Type B pancreatic cell (in vitro differentiated cells): Measurements from ENCODE around the gene PCDHA5. TPM values are rescaled to one million over a fixed set of nuclear protein-coding genes. Genes with fewer than 3 reads are reported as not detected.
"Not testable (repeated sequence)": the region's sequence is repeated elsewhere in the genome, so short reads cannot be mapped to it uniquely, and the experiment has no call there.

Source experiments
- DNase-seq: peaks from one replicate; pipeline ENCODE4 v3.0.0; 2021; ENCODE audit warnings: mixed read lengths; ENCODE audit not compliant: unreplicated experiment; ENCODE audit errors: extremely low spot score
- H3K27ac Mint-ChIP-seq: 2 replicates; pipeline ENCODE4 v1.8.0; 2021; ENCODE audit warnings: mild to moderate bottlenecking, mixed read lengths
- H3K27me3 Mint-ChIP-seq: 2 replicates; pipeline ENCODE4 v1.8.0; 2021; ENCODE audit warnings: mixed read lengths
- H3K36me3 Mint-ChIP-seq: 2 replicates; pipeline ENCODE4 v1.8.0; 2021; ENCODE audit warnings: mixed read lengths
- H3K4me1 Mint-ChIP-seq: one replicate; pipeline ENCODE4 v1.8.0; 2021; ENCODE audit warnings: mixed read lengths; ENCODE audit not compliant: unreplicated experiment
- H3K4me3 Mint-ChIP-seq: 2 replicates; pipeline ENCODE4 v1.8.0; 2021; ENCODE audit warnings: mild to moderate bottlenecking, mixed read lengths
- H3K9me3 Mint-ChIP-seq: 2 replicates; pipeline ENCODE4 v1.8.0; 2021; ENCODE audit warnings: mixed read lengths
- CTCF ChIP-seq: fragments of 200-600 bp; sonication (generic); conservative IDR thresholded peaks from 2 replicates; pipeline ENCODE4 v1.5.0; 2021; ENCODE audit warnings: antibody characterized with exemption, mild to moderate bottlenecking
- total RNA-seq: library from RNA; stranded (reverse); gene quantifications from 2 replicates; pipeline ENCODE4 v1.2.1, GENCODE V29; 2021; ENCODE audit warnings: low replicate concordance

PCDHA5 gene
- total RNA-seq, 1 donor from 2014 or later: 0.97 TPM

DNA sequence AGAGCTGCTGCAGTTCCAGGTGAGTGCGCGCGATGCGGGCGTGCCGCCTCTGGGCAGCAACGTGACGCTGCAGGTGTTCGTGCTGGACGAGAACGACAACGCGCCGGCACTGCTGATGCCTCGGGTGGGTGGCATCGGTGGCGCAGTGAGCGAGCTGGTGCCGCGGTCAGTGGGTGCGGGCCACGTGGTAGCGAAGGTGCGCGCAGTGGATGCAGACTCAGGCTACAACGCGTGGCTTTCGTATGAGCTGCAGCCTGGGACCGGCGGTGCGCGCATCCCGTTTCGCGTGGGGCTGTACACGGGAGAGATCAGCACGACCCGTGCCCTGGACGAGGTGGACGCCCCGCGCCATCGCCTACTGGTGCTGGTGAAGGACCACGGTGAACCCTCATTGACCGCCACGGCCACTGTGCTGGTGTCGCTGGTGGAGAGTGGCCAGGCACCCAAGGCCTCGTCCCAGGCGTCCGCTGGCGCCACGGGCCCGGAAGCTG, 18.6 kb upstream of the PCDHA5 start:
- peaks cover 5% of the 10 kb centered on the region for H3K4me1 Mint-ChIP-seq
- H3K4me3 Mint-ChIP-seq: no peak overlapping the region
- TF ChIP-seq CTCF: no peak
- DNase-seq: no peak
- H3K27ac Mint-ChIP-seq: no peak overlapping the region
- H3K36me3 Mint-ChIP-seq: peaks cover 16% of the 10 kb centered on the region
- H3K27me3 Mint-ChIP-seq: no peaks in the 10 kb centered on the region
- peaks cover 9% of the 10 kb centered on the region for H3K9me3 Mint-ChIP-seq

GRCh38 chr5:140806834-140807775, 14.3 kb upstream of the PCDHA5 start, which contains the start of gene PCDHA4:
PCDHA4 (plus strand) TSS chr5:140807068.
- TF ChIP-seq CTCF: peak; percentile 78
- peaks cover 9% of the 10 kb centered on the region for H3K4me1 Mint-ChIP-seq
- peak within 1 kb of the TSS; percentile 95 for H3K4me3 Mint-ChIP-seq
- H3K9me3 Mint-ChIP-seq: peaks cover 6% of the 10 kb centered on the region
- H3K27ac Mint-ChIP-seq: peak within 1 kb of the TSS; percentile 91
- H3K36me3 Mint-ChIP-seq: peaks cover 30% of the 10 kb centered on the region
- DNase-seq: peak; percentile 79
- no peaks in the 10 kb centered on the region for H3K27me3 Mint-ChIP-seq

DNA sequence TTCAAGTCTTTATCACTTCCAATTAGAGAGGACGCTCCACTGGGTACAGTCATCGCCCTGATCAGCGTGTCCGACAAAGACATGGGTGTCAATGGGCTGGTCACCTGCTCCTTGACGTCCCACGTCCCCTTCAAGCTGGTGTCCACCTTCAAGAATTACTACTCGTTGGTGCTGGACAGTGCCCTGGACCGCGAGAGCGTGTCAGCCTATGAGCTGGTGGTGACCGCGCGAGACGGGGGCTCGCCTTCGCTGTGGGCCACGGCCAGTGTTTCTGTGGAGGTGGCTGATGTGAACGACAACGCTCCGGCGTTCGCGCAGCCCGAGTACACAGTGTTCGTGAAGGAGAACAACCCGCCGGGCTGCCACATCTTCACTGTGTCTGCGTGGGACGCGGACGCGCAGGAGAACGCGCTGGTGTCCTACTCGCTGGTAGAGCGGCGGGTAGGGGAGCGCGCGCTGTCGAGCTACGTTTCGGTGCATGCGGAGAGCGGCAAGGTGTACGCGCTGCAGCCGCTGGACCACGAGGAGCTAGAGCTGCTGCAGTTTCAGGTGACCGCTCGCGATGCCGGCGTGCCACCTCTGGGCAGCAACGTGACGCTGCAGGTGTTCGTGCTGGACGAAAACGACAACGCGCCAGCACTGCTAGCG, 13.0 kb upstream of the PCDHA5 start:
- peak overlapping the region; percentile 95 for H3K4me3 Mint-ChIP-seq
- peaks cover 15% of the 10 kb centered on the region for H3K9me3 Mint-ChIP-seq
- not testable (repeated sequence) for H3K4me1 Mint-ChIP-seq, H3K27ac Mint-ChIP-seq, DNase-seq, H3K27me3 Mint-ChIP-seq
- H3K36me3 Mint-ChIP-seq: peaks cover 32% of the 10 kb centered on the region

DNA sequence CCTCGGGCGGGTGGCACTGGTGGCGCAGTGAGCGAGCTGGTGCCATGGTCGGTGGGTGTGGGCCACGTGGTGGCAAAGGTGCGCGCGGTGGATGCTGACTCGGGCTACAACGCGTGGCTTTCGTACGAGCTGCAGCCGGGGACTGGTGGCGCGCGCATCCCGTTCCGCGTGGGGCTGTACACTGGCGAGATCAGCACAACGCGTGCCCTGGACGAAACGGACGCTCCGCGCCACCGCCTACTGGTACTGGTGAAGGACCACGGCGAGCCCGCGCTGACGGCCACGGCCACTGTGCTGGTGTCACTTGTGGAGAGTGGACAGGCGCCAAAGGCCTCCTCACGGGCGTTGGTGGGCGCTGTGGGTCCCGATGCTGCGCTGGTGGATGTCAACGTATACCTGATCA, 12.5 kb upstream of the PCDHA5 start:
- Mint-ChIP-seq H3K27ac (no peak overlapping the region), H3K4me1 (peaks cover 9% of the 10 kb centered on the region), H3K4me3 (peak overlapping the region; percentile 20), H3K27me3 (no peaks in the 10 kb centered on the region), H3K36me3 (peaks cover 29% of the 10 kb centered on the region), H3K9me3 (peaks cover 16% of the 10 kb centered on the region)
- TF ChIP-seq CTCF: no peak
- peak; percentile 67 for DNase-seq

- no peaks in the 10 kb centered on the region for H3K27me3 Mint-ChIP-seq
- no peak overlapping the region for H3K27ac Mint-ChIP-seq
- peaks cover 16% of the 10 kb centered on the region for H3K36me3 Mint-ChIP-seq
- DNase-seq: no peak
- TF ChIP-seq CTCF: no peak
- no peak overlapping the region for H3K4me3 Mint-ChIP-seq
- no peaks in the 10 kb centered on the region for H3K4me1 Mint-ChIP-seq
- peaks cover 4% of the 10 kb centered on the region for H3K9me3 Mint-ChIP-seq
Measured at GRCh38 chr5:140822281-140822629, 842 bp downstream of the PCDHA5 start.

DNA sequence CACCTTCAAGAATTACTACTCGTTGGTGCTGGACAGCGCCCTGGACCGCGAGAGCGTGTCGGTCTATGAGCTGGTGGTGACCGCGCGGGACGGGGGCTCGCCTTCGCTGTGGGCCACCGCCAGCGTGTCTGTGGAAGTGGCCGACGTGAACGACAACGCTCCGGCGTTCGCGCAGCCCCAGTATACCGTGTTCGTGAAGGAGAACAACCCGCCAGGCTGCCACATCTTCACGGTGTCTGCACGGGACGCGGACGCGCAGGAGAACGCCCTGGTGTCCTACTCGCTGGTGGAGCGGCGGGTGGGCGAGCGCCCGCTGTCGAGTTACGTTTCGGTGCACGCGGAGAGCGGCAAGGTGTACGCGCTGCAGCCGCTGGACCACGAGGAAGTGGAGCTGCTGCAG, 1.6 kb downstream of the PCDHA5 start:
- not testable (repeated sequence) for DNase-seq, H3K27ac Mint-ChIP-seq, H3K4me3 Mint-ChIP-seq, H3K27me3 Mint-ChIP-seq, H3K9me3 Mint-ChIP-seq, H3K4me1 Mint-ChIP-seq
- peaks cover 16% of the 10 kb centered on the region for H3K36me3 Mint-ChIP-seq
